22Rv1 (cell line): Measurements from ENCODE around the gene SLC15A1.

Experiments used
- ZFX ChIP-seq: fragments of 450-650 bp; IDR thresholded peaks from 2 replicates; pipeline ENCODE4 v1.6.1; 2017; ENCODE audit warnings: antibody characterized with exemption, borderline replicate concordance
- TF ChIP-seq, protein P1 (sequence below): fragments of 450-650 bp; IDR thresholded peaks from 2 replicates; pipeline ENCODE4 v1.5.1; 2017; ENCODE audit warnings: mild to moderate bottlenecking

DNA sequence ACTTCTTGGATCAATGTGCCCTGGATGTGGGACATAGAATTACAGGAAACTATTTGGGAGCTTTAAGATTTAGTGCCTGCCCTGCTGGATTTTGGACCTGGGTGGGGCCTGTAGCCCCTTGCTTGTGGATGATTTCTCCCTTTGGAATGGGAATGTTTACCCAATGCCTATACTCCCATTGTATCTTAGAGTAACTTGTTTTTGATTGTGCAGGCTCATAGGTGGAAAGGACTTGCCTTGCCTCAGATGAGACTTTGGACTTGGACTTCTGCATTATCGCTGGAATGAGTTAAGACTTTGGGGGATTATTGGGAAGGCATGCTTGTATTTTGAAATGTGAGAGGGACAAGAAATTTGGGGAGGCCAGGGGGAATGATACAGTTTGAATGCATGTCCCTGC lies 13.5 kb downstream of the SLC15A1 start:
- TF ChIP-seq, protein P1, sequence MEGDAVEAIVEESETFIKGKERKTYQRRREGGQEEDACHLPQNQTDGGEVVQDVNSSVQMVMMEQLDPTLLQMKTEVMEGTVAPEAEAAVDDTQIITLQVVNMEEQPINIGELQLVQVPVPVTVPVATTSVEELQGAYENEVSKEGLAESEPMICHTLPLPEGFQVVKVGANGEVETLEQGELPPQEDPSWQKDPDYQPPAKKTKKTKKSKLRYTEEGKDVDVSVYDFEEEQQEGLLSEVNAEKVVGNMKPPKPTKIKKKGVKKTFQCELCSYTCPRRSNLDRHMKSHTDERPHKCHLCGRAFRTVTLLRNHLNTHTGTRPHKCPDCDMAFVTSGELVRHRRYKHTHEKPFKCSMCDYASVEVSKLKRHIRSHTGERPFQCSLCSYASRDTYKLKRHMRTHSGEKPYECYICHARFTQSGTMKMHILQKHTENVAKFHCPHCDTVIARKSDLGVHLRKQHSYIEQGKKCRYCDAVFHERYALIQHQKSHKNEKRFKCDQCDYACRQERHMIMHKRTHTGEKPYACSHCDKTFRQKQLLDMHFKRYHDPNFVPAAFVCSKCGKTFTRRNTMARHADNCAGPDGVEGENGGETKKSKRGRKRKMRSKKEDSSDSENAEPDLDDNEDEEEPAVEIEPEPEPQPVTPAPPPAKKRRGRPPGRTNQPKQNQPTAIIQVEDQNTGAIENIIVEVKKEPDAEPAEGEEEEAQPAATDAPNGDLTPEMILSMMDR: no peak
- TF ChIP-seq ZFX: no peak
